Upper lobe of left lung (tissue), 6 donors: Measurements from ENCODE around the gene ASPHD1. TPM values are rescaled to one million over a fixed set of nuclear protein-coding genes. Genes with fewer than 3 reads are reported as not detected.

ENCODE experiments used
- ATAC-seq, 2 donors: fragments of 200-7000 bp; cut with Tn5 transposase; one replicate each; pipeline ENCODE4 v1.9.1; 2022; ENCODE audit warnings: mild to moderate bottlenecking in 2 of 2, moderate library complexity in 2 of 2; ENCODE audit not compliant: low FRiP score in 2 of 2
- DNase-seq, 2 donors: peaks; one replicate each; pipeline ENCODE4 v3.0.0-alpha.2; 2019 to 2020
- H3K27ac ChIP-seq, 4 donors: fragments of 200-600 bp; sonication (generic); one replicate each; pipeline ENCODE4 v1.5.1; 2016 to 2019
- H3K27me3 ChIP-seq, 4 donors: fragments of 200-600 bp; sonication (generic); one replicate each; pipeline ENCODE4 v1.5.1; 2017 to 2019
- H3K36me3 ChIP-seq, 4 donors: fragments of 200-600 bp; sonication (generic); one replicate each; pipeline ENCODE4 v1.5.1; 2016 to 2019
- H3K4me1 ChIP-seq, 4 donors: fragments of 200-600 bp; sonication (generic); one replicate each; pipeline ENCODE4 v1.5.1; 2018 to 2019
- H3K4me3 ChIP-seq, 4 donors: fragments of 200-600 bp; sonication (generic); one replicate each; pipeline ENCODE4 v1.5.1; 2017 to 2019; ENCODE audit warnings: mild to moderate bottlenecking in 2 of 4, moderate library complexity in 1 of 4
- H3K9me3 ChIP-seq, 4 donors: fragments of 200-600 bp; sonication (generic); one replicate each; pipeline ENCODE4 v1.5.1; 2018 to 2019
- EP300 ChIP-seq, 4 donors: sonication (generic); formaldehyde crosslinking; IDR thresholded peaks; one replicate each; pipeline ENCODE4 v1.5.1; 2017; ENCODE audit warnings: antibody characterized with exemption in 4 of 4, control low read depth in 2 of 4
- POLR2A ChIP-seq, 4 donors: fragments of 450-650 bp; IDR thresholded peaks; one replicate each; pipeline ENCODE4 v1.5.1; 2016 to 2017; ENCODE audit warnings: antibody characterized with exemption in 4 of 4, mild to moderate bottlenecking in 2 of 4
- POLR2AphosphoS5 ChIP-seq, 2 donors: sonication (generic); formaldehyde crosslinking; IDR thresholded peaks; one replicate each; pipeline ENCODE4 v1.5.1; 2017; ENCODE audit warnings: antibody characterized with exemption in 2 of 2
- WGBS, 2 donors: methylation state at CpG; one replicate each; pipeline ENCODE4 v1.1.5; 2017 to 2018; 5-methylcytosine and 5-hydroxymethylcytosine counted together
- total RNA-seq, 6 donors: library from RNA; depleted of rRNA in 4 of 6; stranded (reverse); fragments of >200 nt in 4 of 6; gene quantifications; one replicate each; pipeline versions ENCODE4 v1.1.0 to v1.2.1, GENCODE V29; 2016 to 2021
- TF ChIP-seq, protein P1 (sequence below), 6 experiments: fragments of 450-650 bp in 4 of 6; fragments of 200-600 bp in 2 of 6; sonication (generic) in 2 of 6; IDR thresholded peaks; one replicate each; pipeline ENCODE4 v1.5.1; 2016 to 2019; ENCODE audit warnings: antibody characterized with exemption in 6 of 6
- donor health status: DM: no; HTN: no; CAD: no; lungs with moderate emphysema.
- donor health status: DM: no; HTN: yes; CAD: no; lungs with severe emphysema.

Gene ASPHD1
- total RNA-seq, 6 donors from 2014 or later, result 0.78 to 4.2 (median 2.4) TPM; not detected in 1

DNA sequence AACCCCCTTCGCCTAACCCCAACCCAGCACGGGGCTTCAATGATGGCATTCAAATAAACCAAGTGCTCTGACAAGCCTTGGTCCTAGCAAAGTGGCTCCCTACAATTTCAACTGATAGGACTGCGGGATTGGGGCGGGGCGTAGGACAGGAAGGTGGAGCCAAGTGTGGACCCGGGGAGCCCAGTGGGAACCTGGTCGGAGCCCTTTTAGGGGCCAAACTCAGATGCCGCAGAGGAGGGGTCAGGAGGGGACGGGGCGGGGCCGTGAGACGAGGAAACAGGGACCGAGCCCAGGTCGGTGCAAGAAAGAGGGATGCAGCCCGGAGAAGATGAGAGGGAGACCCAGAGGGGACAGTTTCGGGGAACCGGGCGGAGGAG lies 24.1 kb upstream of the ASPHD1 start:
- peak overlapping the region in 3 of 4 donors; percentile 19 to 42 (median 19) for H3K4me3 ChIP-seq
- 21 to 29% methylated on average over 18 of the region's 18 CpGs for WGBS, 2 donors

GRCh38 chr16:29876594-29877249 lies 23.6 kb upstream of the ASPHD1 start:
- ATAC-seq (peak in 1 of 2 donors; percentile 54), DNase-seq (peak; percentile 41 to 88)
- H3K4me3 ChIP-seq, result peak overlapping the region in 3 of 4 donors; percentile 19 to 42 (median 19)
- no peaks in the 10 kb centered on the region for H3K36me3 ChIP-seq
- H3K27me3 ChIP-seq, result peaks cover 0 to 21% (median 4%) of the 10 kb centered on the region in 4 donors
- peaks cover 12 to 20% (median 14%) of the 10 kb centered on the region in 4 donors for H3K4me1 ChIP-seq
- WGBS, 2 donors, result 2 to 8% methylated on average over 10 to 37 of the region's 45 CpGs
- TF ChIP-seq, protein P1, sequence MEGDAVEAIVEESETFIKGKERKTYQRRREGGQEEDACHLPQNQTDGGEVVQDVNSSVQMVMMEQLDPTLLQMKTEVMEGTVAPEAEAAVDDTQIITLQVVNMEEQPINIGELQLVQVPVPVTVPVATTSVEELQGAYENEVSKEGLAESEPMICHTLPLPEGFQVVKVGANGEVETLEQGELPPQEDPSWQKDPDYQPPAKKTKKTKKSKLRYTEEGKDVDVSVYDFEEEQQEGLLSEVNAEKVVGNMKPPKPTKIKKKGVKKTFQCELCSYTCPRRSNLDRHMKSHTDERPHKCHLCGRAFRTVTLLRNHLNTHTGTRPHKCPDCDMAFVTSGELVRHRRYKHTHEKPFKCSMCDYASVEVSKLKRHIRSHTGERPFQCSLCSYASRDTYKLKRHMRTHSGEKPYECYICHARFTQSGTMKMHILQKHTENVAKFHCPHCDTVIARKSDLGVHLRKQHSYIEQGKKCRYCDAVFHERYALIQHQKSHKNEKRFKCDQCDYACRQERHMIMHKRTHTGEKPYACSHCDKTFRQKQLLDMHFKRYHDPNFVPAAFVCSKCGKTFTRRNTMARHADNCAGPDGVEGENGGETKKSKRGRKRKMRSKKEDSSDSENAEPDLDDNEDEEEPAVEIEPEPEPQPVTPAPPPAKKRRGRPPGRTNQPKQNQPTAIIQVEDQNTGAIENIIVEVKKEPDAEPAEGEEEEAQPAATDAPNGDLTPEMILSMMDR (IDR thresholded peaks at IDR 0.05), result no peak
- TF ChIP-seq POLR2A (IDR thresholded peaks at IDR 0.05), result no peak
- TF ChIP-seq EP300 (IDR thresholded peaks at IDR 0.05), result no peak
- TF ChIP-seq POLR2AphosphoS5 (IDR thresholded peaks at IDR 0.05), result no peak
- no peak overlapping the region for H3K27ac ChIP-seq
- H3K9me3 ChIP-seq, result no peaks in the 10 kb centered on the region

More for the DNA sequence above, 24.1 kb upstream of the ASPHD1 start:
- Histone ChIP-seq H3K9me3 (no peaks in the 10 kb centered on the region), H3K4me1 (peaks cover 12 to 20% (median 14%) of the 10 kb centered on the region in 4 donors), H3K36me3 (no peaks in the 10 kb centered on the region), H3K27me3 (peaks cover 0 to 21% (median 4%) of the 10 kb centered on the region in 4 donors), H3K27ac (no peak overlapping the region)
- TF ChIP-seq EP300 (IDR thresholded peaks at IDR 0.05) (no peak), POLR2AphosphoS5 (IDR thresholded peaks at IDR 0.05) (no peak), POLR2A (IDR thresholded peaks at IDR 0.05) (no peak)
- TF ChIP-seq, protein P1 (IDR thresholded peaks at IDR 0.05), result no peak
- DNase-seq, result no peak
- ATAC-seq, result no peak

DNA sequence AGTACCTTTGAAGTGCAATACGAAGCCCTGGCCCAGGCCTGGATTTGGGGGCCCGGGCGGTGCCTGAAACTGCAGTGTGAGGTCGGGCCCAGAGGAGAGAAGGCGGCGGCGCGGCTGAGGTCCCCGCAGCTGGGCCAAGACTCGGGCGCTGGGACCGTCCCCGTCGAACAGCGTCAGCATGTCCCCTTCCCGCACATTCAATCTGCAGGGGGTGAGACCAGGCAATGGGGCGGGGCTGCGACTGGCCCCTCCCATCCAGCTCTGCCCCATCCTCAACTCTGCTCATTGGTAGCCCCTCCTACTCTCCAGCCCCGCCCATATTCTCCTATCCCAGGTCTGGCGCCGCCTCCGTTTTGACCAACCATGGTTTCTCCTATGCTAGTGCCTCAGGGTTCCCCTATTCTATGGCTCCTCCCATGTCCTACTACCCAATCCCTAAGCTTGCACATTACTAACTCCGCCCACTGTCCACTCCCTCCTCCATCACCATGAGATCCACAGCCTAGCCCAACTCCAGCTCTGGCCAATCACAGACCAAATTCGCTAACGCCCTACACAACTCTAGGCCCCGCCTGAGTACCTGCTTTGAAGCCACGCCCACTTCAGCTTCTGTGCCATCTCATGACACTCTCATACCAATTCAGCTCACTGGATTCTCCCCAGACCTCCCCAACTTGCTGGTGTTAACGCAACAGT lies 22.9 kb upstream of the ASPHD1 start:
- peak; percentile 54 to 82 for DNase-seq
- Histone ChIP-seq H3K36me3 (no peaks in the 10 kb centered on the region), H3K4me3 (peak overlapping the region in 2 of 4 donors; percentile 19 to 42), H3K27me3 (peaks cover 0 to 21% (median 4%) of the 10 kb centered on the region in 4 donors), H3K27ac (no peak overlapping the region), H3K9me3 (no peaks in the 10 kb centered on the region), H3K4me1 (peaks cover 12 to 20% (median 14%) of the 10 kb centered on the region in 4 donors)
- peak; percentile 58 to 79 for ATAC-seq
- 18 to 19% methylated on average over 12 to 24 of the region's 28 CpGs for WGBS, 2 donors
- TF ChIP-seq POLR2AphosphoS5 (IDR thresholded peaks at IDR 0.05) (no peak), EP300 (IDR thresholded peaks at IDR 0.05) (no peak), POLR2A (IDR thresholded peaks at IDR 0.05) (no peak)
- TF ChIP-seq, protein P1 (IDR thresholded peaks at IDR 0.05), result no peak

- no peak for ATAC-seq
- Histone ChIP-seq H3K27me3 (peaks cover 0 to 21% (median 4%) of the 10 kb centered on the region in 4 donors), H3K36me3 (no peaks in the 10 kb centered on the region), H3K4me3 (no peak overlapping the region), H3K4me1 (peaks cover 12 to 20% (median 14%) of the 10 kb centered on the region in 4 donors), H3K27ac (no peak overlapping the region), H3K9me3 (no peaks in the 10 kb centered on the region)
- TF ChIP-seq POLR2AphosphoS5 (IDR thresholded peaks at IDR 0.05) (no peak), POLR2A (IDR thresholded peaks at IDR 0.05) (no peak), EP300 (IDR thresholded peaks at IDR 0.05) (no peak)
- TF ChIP-seq, protein P1 (IDR thresholded peaks at IDR 0.05), result no peak
- WGBS, 2 donors, result 89 to 90% methylated on average over 14 of the region's 14 CpGs
- DNase-seq, result no peak
Measured at GRCh38 chr16:29878172-29878571, 22.1 kb upstream of the ASPHD1 start.
